ENCODE data around the gene SMCR8.
"Not testable (repeated sequence)": the region's sequence is repeated elsewhere in the genome, so short reads cannot be mapped to it uniquely, and the experiment has no call there.

The SMCR8 gene

DNA sequence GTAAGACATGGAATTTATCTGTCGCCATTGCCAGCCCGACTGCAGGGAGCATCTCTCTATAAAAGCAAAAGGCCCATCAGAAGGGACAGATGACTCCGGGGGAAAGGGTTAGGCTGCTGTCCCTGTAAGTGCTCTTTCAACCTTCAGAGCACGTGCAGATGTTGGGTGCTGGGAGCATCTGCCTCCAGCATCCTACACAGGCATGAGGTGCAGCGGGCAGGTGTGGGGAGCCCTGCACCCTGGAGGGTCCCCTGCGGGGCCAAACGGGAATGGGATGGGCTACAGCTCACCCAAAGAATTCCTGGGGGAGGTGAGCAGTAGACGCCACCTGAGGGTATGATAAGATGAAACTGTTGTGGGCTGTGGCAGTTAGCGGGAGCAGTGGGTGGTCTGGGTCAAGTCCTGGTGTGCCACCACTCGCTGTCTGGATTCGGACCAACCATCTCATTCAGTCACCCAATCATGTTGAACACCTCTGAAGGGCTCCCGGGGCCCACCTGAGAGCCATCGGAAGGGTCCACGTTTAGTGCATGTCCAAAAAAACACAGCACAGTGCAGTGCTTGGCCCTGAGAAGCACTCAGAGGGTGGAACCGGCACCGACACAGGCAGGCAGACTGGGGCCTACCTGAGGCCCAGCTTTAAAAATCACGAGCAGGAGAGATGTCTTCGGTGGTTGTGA, 3.8 kb downstream of the SMCR8 start:
- DNase-seq (ENCODE audit: low spot score): no peak

DNA sequence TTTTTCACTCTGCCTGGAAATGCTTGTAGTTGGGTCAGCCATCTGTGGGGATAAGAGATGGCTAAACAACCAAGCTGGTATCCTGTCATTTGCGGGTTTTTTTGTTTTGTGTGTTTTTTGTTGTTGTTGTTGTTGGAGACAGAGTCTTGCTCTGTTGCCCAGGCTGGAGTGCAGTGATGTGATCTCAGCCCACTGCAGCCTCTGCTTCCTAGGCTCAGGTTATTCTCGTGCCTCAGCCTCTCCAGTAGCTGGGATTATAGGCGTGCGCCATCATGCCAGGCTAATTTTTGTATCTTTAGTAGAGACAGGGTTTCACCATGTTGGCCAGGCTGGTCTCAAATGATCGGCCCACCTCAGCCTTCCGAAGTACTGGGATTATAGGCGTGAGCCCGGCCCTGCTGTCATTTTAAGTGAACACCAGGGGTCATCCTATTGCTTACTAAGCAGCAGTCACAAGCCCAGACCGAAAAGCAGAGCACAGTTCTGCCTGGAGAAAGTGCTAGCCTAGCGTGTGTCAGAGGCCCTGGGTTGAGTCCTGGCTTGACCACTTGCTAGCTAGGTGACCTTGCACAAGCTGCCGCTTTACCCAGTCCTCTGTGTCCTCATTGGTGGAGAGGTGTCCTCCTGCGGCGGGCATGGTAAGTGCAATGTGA, 4.6 kb downstream of the SMCR8 start:
- DNase-seq (ENCODE audit: low spot score): peak; percentile 52

DNA sequence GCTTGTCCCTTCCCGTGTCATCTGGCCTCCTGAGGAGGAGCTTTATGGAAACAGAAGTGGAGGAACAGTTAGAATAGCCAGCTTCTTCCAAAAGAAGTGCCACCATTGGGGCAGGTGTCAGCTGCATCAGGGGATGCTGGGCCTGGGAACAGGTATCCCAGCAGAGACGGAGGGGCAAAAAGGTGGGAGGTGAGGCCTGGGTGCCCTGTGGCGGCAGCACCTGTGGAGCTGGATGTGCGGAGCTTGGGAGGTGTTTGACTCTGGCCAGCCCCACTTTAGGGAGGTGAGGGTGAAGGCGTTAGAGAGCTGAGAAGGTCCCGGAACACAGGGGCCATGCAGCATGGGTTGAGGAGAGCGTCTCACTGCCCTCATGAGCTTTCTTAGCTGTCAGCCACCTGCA, 5.2 kb downstream of the SMCR8 start:
- DNase-seq (ENCODE audit: low spot score): no peak

DNA sequence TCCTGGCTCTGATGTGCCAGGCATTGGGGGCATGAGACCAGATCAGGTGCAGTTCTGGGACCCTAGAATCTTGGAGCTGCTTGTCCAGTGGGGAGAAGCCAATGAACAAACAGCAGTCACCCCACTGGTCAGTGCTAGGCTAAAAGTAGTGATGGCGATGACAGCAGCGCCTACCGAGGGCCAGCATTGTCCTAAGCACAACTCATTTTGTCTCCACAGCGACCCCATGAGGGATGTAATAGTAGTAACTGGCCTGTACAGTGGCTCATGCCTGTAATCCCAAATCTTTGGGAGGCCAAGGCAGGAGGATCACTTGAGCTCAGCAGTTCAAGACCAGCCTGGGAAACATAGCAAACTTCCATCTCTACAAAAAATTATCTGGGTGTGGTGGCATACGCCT, 6.2 kb downstream of the SMCR8 start:
- DNase-seq (ENCODE audit: low spot score): no peak

DNA sequence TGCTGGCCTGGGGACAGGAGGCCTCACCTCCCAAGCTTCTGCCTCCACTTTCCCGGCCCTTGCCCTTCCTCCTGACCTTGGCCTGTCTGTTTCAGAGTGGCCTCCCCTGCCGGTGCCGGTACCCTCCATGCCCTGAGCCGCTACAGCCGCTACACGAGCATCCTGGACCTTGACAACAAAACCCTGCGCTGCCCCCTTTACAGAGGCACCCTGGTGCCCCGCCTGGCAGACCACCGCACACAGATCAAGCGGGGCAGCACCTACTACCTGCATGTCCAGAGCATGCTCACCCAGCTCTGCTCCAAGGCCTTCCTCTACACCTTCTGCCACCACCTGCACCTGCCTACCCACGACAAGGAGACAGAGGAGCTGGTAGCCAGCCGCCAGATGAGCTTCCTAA, 7.4 kb downstream of the SMCR8 start:
- no peak for DNase-seq (ENCODE audit: low spot score)

DNA sequence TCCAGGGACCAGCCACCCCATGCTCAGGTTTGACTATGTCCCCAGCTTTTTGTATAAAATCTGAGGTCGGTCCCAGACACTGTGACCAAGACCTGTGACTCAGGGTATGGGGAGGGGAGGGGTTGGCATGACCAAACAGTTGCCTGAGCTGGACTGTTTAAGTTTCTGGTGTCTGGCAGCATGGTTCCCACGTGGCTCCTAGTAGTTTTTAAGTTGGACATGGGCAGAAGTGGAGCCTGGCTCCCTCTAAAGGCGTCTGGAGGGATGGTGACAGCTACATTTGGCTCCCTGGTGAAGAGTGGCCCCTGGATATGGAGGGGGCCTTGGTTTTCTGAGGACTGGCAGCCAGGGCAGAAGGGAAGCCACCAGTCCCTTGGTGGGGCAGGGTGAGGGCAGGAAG, 7.9 kb downstream of the SMCR8 start:
- peak; percentile 36 for DNase-seq (ENCODE audit: low spot score)

DNA sequence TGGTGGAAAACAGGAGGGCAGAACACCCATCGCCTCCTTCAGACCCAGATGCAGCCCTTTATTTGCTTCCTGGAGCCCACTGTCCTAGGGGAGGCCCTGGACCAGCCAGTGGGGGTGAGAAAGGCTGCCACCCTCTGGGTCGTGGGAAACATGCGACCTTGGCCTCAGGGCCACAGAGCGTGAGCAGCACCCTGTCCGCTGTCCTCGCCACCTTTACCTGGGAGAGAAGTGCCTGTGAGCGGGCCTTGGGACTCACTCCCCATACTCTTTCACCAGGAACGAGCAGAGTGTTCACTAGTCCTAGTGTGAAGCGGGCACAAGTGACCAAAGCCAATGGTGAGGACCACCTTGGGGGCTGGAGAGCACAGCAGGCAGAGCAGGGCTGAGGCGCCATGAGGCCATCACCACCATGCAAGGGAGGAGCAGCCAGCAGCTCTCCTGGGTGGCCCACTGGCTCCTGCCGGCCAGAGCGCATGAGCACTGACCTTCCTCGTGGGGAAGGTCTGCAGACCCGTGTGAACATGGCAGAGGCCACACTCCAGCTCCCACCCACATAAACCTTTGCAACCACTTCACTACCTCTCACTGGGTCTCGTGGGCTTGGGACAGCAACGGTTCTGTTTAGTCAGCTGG, 8.5 kb downstream of the SMCR8 start:
- DNase-seq (ENCODE audit: low spot score): no peak

DNA sequence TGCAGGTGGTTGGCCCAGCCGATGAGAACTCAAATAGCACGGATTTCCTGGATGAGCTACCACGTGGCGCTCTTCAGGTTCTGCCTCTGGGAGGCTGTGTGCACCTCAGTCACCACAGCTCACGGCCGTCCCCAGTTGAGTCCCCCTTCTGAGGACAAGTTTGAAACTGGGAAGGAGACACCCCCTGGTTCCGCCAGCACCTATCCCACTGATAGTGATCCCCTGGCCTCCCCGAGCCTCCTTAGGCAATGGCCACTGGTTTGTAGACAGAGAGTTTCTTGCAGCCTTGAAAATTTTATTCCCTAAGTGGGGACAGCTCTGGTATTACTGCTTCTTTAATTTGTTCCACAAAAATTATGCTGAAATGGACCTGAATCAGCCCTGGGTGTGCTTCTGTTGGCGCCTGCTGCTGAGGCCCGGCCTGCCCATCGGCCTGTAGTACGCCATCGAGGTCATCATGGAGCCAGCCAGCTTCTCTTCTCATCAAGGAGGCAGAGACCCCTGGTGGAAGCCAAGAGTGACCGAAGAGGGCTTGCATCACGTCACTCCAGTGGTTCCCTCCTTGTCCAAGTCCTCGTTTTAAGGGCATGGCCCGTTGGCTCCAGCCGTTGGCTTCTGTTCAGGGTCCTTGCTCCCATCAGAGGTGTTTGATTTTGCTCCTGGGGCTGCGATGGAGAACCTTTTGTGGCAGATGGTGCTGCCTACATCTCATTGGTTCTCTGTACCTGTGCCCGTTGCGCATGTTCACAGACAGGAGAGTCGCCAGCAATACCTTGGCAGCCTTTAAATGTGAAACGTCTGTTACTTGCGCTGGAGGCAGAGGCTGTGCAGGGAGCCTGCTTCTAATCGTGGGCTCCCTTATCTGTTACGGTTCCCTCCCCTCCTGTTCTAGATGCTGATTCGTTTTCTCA, 9.3 kb downstream of the SMCR8 start:
- DNase-seq (ENCODE audit: low spot score): no peak

DNA sequence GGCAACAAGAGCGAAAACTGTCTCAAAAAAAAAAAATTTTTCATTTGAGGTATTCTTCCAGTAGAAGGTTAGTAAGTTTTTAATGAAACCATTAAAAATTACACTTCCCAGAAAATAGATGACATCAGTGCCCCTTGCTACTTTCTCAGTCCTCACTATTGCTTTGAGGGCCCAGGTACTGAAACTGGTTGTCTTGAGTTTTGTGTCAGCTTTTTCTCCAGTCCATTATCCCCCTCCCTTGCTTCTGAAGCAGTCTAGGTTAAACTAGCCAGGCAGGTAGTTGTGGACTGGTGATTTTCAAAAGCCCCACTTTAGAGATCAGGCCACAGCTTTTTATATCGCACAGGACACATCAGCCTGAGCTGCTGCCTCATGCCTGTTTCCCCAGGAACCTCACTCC, 10.9 kb downstream of the SMCR8 start:
- no peak for DNase-seq (ENCODE audit: low spot score)

DNA sequence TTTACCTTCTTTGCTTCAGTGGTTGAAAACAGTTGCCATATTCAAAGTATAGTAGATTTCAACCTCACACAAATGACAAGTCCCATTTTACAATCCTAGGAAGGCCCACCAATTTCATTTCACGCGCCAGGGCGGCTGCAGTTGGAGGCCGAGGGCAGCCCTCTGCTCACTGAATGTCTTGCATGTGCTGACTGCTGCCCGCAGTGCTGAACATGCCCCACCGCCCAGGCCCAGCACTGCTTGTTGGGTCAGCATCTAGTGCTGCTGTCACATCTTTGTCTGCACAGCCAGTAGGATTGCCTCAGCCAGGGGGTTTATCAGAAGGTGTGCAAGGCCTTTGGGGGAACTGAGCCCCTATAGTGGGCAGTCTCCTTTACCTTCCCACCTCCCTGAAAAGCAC, 11.5 kb downstream of the SMCR8 start:
- no peak for DNase-seq (ENCODE audit: low spot score)

DNA sequence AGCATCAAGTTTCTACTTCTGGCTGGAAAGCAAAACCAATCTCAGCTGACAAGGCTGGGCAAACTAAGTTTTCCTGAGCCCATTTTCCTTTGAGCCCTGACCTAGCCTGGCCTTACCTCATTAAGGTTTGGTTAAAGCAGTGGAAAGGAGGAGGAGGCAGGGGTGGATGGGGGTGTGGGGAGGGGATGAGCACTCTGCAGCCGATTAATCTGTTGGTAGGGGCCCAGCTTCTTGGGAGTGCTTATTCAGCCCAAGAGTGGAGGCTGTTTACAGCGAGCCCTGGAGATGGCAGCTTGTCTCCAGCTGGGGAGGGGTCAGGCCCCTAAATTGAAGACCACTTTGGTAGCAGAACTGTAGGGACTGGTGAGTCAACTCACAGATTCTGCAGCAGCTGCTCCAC, 12.0 kb downstream of the SMCR8 start:
- no peak for DNase-seq (ENCODE audit: low spot score)

DNA sequence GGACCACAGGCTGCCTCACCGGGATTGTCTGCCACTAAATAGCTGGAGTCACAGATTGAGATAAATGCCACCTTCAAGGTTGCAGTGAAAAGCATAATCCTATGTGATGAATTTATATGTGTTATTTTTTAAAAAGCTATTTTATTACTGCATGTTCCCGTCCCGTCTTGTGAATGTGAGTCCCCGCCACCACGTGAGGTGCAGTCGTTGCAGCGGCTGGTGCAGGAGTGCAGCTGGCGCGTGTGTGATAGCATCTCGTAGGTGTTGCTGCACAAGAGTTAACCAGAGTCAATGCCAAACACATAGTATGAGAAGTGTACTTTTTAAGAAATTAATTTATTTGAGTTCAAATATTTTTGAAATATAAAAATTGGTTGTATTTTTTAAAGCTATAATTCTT, 12.5 kb downstream of the SMCR8 start:
- DNase-seq (ENCODE audit: low spot score): no peak

DNA sequence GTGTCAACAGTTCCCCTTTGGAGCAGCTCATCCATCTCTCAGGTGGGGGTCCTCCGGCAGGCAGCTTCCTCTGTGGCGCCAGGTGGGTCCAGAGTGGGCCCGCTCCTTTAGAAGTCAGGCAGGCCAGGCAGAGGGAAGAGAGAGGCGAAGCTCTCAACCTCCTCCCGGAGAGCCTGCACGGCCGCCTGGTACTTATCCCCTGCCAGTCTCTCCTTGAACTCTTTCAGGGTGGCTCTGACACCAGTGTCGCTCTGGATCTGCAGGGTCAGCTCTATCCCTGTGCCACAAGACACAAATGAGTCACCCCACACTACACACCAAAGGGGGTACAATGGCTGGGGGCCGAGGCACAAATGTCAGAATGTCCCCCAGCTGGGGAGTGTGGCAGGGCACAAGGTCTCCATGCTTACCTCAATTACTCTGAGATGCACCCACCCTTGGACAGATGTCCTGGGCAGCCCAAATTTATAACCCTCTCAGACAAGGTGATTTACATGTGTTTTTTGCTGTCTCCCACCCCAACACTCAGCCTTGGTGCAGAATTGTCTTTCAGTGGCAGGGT, 13.6 kb downstream of the SMCR8 start:
- DNase-seq (ENCODE audit: low spot score): no peak

DNA sequence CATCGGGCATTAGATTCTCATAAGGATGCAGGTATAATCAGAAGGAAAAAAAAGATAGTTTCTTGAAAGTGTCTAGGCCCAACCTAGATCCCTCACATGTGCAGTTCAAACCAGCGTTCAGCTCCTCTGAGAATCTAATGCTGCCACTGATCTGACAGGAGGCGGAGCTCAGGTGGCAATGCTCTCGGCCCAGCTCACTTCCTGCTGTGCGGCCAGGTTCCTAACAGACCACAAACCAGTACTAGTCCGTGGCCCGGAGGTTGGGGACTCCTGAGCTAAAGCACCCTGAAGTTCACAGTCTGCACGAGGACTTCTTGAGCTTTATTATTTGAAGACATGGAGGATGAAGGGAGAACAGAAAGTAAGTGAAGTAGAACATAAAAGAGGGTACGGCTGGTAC, 16.8 kb downstream of the SMCR8 start:
- no peak for DNase-seq (ENCODE audit: low spot score)

DNA sequence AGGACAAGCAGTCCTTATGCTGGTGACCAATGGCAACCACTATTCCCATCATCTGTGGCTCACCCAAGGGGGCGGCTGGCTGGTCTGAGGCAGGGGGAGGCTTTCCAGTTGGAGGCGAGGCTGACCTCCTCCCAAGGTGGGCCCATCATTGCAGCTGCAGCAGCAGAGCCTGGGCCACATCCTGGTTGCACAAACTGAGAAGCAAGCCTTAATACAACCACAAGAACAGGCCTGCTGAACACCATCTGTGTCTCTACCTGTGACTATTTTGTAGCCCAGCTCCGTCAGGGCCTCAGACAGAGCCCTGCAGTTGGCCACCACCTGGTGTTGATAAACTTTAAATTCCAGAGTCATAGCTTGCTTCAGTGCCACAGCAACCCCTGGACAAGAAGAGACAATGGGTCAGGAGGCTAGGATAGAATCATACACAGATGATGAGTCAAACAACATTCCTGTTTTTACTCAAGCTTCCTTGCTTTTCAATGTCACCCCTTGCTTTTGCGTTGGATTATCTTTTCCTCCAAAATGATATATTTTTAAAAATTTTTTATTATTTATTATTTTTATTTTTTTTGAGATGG, 17.9 kb downstream of the SMCR8 start:
- peak; percentile 18 for DNase-seq (ENCODE audit: low spot score)

DNA sequence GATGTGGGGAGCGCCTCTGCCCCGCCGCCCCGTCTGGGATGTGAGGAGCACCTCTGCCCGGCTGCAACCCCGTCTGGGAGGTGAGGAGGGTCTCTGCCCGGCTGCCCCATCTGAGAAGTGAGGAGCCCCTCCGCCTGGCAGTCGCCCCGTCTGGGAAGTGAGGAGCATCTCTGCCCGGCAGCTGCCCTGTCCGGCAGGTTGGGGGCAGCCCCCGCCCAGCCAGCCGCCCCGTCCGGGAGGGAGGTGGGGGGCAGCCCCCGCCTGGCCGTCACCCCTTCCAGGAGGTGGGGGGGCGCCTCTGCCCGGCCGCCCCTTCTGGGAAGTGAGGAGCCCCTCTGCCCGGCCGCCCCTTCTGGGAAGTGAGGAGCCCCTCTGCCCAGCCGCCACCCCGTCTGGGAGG, 23.1 kb downstream of the SMCR8 start:
- not testable (repeated sequence) for DNase-seq (ENCODE audit: low spot score)

DNA sequence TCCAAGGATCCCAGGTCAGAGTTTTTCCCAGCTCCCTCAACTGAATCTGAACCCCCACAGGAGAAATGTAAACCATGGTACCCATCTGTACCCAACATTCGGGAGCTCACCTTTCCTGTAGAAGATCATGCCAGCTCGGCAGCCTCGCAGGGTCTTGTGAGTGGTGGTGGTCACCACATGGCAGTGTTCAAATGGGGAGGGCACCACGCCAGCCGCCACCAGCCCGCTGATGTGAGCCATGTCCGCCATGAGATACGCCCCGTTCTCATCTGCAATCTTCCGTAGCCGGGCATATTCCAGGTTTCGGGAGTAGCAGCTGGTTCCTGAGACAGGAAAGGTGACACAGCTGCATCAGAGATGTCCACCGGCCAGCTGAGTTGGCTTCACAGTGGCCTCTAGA, 24.8 kb downstream of the SMCR8 start:
- DNase-seq (ENCODE audit: low spot score): no peak

DNA sequence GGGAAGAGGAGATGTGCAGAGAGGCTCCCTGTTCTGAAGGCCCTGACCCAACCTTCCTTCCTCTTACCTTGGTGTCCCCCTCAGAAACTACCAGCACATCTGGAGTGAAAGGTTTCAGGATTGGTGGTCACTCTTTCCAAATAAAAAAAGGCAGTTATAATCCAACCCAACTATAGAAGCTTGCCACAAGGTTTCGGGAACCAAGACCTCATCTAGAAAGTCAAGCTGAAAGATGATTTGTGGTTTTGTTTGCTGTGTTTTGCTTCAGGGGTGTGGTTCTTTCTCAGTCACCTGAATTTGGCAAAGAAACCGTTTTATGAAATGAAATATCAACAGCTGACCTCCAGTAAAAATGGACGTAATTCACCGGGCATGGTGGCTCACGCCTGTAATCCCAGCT, 28.9 kb downstream of the SMCR8 start:
- DNase-seq (ENCODE audit: low spot score): no peak

DNA sequence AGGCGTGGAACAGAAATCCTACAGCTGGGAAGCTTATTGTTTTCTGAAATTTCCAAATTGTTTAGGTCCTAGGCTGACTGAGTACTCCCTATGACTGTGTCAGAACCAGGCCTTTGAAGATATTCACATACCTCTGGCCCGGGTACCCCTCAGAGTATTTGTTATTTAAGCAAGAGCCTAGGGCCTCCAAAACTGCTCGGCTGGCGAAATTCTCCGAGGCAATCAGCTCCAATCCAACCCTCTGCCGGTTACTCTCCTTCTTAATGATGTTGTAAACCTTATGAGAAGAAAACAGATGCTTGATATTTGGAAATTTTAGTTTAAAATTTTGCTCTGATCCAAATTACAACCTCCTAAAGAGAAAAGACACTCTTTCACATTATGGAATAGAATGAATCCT, 38.4 kb downstream of the SMCR8 start:
- DNase-seq (ENCODE audit: low spot score): no peak

DNA sequence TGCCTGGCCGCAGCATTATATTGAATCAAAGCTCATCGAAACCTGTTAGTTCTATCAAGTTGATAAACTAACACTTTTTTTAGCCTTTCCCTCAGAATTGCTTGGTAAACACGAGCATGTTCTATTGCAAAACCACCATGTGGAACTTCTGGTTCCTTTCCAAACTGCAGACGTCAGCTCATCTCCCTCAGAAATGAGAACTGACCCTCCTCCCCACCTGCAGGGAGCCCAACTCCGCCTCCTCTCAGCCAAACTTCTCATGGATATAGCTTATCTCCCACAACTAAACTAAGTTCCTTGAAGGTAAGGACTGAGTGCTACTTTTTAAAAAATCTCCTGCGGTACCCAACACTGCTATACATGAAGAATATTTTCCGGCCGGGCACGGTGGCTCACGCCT, 41.5 kb downstream of the SMCR8 start:
- no peak for DNase-seq (ENCODE audit: low spot score)

DNA sequence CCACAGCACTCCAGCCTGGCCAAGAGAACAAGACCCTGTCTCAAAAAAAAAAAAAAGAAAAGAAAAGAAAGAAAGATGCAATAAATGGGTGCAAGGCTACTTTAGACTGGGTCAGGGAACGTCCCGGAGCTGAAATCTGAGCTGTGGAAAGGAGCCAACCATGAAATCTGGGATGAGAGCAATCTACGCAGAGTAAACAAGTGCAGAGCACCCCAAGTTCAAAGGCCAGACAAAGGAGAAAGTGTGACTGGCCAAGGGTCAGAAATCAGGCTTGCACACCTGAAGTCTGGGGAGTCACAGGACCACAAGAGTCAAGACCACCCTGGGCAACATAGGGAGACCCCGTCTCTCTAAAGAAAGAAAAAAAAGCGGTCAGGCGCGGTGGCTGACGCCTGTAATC, 45.4 kb downstream of the SMCR8 start:
- DNase-seq (ENCODE audit: low spot score): no peak

All from AG08396 (cell line).